Type B pancreatic cell (in vitro differentiated cells): ENCODE measurements around the gene CDH12. TPM values are rescaled to one million over a fixed set of nuclear protein-coding genes. Genes with fewer than 3 reads are reported as not detected.

ENCODE experiments used
- DNase-seq: peaks from one replicate; pipeline ENCODE4 v3.0.0; 2021; ENCODE audit warnings: mixed read lengths; ENCODE audit not compliant: unreplicated experiment; ENCODE audit errors: extremely low spot score
- H3K27ac Mint-ChIP-seq: 2 replicates; pipeline ENCODE4 v1.8.0; 2021; ENCODE audit warnings: mild to moderate bottlenecking, mixed read lengths
- H3K27me3 Mint-ChIP-seq: 2 replicates; pipeline ENCODE4 v1.8.0; 2021; ENCODE audit warnings: mixed read lengths
- H3K36me3 Mint-ChIP-seq: 2 replicates; pipeline ENCODE4 v1.8.0; 2021; ENCODE audit warnings: mixed read lengths
- H3K4me1 Mint-ChIP-seq: one replicate; pipeline ENCODE4 v1.8.0; 2021; ENCODE audit warnings: mixed read lengths; ENCODE audit not compliant: unreplicated experiment
- H3K4me3 Mint-ChIP-seq: 2 replicates; pipeline ENCODE4 v1.8.0; 2021; ENCODE audit warnings: mild to moderate bottlenecking, mixed read lengths
- H3K9me3 Mint-ChIP-seq: 2 replicates; pipeline ENCODE4 v1.8.0; 2021; ENCODE audit warnings: mixed read lengths
- CTCF ChIP-seq: fragments of 200-600 bp; sonication (generic); conservative IDR thresholded peaks from 2 replicates; pipeline ENCODE4 v1.5.0; 2021; ENCODE audit warnings: antibody characterized with exemption, mild to moderate bottlenecking
- total RNA-seq: library from RNA; stranded (reverse); gene quantifications from 2 replicates; pipeline ENCODE4 v1.2.1, GENCODE V29; 2021; ENCODE audit warnings: low replicate concordance

The CDH12 gene
- total RNA-seq, 1 donor from 2014 or later, result 10.2 TPM

- no peak for DNase-seq
- Mint-ChIP-seq H3K27ac (no peak overlapping the region), H3K9me3 (no peaks in the 10 kb centered on the region), H3K4me3 (no peak overlapping the region), H3K36me3 (no peaks in the 10 kb centered on the region), H3K27me3 (no peaks in the 10 kb centered on the region), H3K4me1 (no peaks in the 10 kb centered on the region)
- no peak for TF ChIP-seq CTCF
Measured at GRCh38 chr5:22673131-22673530, 180.0 kb downstream of the CDH12 start.

GRCh38 chr5:22669345-22669744, 183.8 kb downstream of the CDH12 start:
- DNase-seq, result no peak
- Mint-ChIP-seq H3K27ac (no peak overlapping the region), H3K4me3 (no peak overlapping the region), H3K36me3 (no peaks in the 10 kb centered on the region), H3K4me1 (no peaks in the 10 kb centered on the region), H3K9me3 (peaks cover 5% of the 10 kb centered on the region), H3K27me3 (peaks cover 4% of the 10 kb centered on the region)
- TF ChIP-seq CTCF, result no peak

GRCh38 chr5:22665801-22666200, 187.3 kb downstream of the CDH12 start:
- no peak overlapping the region for H3K27ac Mint-ChIP-seq
- TF ChIP-seq CTCF, result no peak
- H3K4me3 Mint-ChIP-seq, result no peak overlapping the region
- no peaks in the 10 kb centered on the region for H3K36me3 Mint-ChIP-seq
- no peaks in the 10 kb centered on the region for H3K4me1 Mint-ChIP-seq
- H3K9me3 Mint-ChIP-seq, result peaks cover 5% of the 10 kb centered on the region
- H3K27me3 Mint-ChIP-seq, result peaks cover 4% of the 10 kb centered on the region
- DNase-seq, result no peak

GRCh38 chr5:22663134-22663533, 190.0 kb downstream of the CDH12 start:
- Mint-ChIP-seq H3K27me3 (peaks cover 4% of the 10 kb centered on the region), H3K4me1 (no peaks in the 10 kb centered on the region), H3K9me3 (peaks cover 5% of the 10 kb centered on the region), H3K36me3 (no peaks in the 10 kb centered on the region), H3K27ac (no peak overlapping the region), H3K4me3 (no peak overlapping the region)
- TF ChIP-seq CTCF, result no peak
- no peak for DNase-seq

GRCh38 chr5:22662391-22662790, 190.8 kb downstream of the CDH12 start:
- Mint-ChIP-seq H3K27ac (no peak overlapping the region), H3K4me1 (no peaks in the 10 kb centered on the region), H3K4me3 (no peak overlapping the region), H3K9me3 (peaks cover 5% of the 10 kb centered on the region), H3K27me3 (peaks cover 4% of the 10 kb centered on the region), H3K36me3 (no peaks in the 10 kb centered on the region)
- no peak for DNase-seq
- no peak for TF ChIP-seq CTCF

GRCh38 chr5:22651355-22651754, 201.8 kb downstream of the CDH12 start:
- peaks cover 4% of the 10 kb centered on the region for H3K4me1 Mint-ChIP-seq
- peaks cover 3% of the 10 kb centered on the region for H3K27me3 Mint-ChIP-seq
- no peak overlapping the region for H3K27ac Mint-ChIP-seq
- H3K9me3 Mint-ChIP-seq, result no peaks in the 10 kb centered on the region
- H3K4me3 Mint-ChIP-seq, result no peak overlapping the region
- no peaks in the 10 kb centered on the region for H3K36me3 Mint-ChIP-seq
- TF ChIP-seq CTCF, result no peak
- DNase-seq, result no peak
